Lower leg skin (tissue), 3 donors: Measurements from ENCODE around the gene CCS.

Experiments
- POLR2A ChIP-seq, 2 donors: fragments of 450-650 bp; IDR thresholded peaks; one replicate each; pipeline ENCODE4 v1.6.1; 2016 to 2017; ENCODE audit warnings: antibody characterized with exemption in 2 of 2, mild to moderate bottlenecking in 1 of 2, moderate library complexity in 1 of 2
- TF ChIP-seq, protein P1 (sequence below), 3 donors: fragments of 450-650 bp; IDR thresholded peaks; one replicate each; pipeline ENCODE4 v1.5.1; 2016; ENCODE audit warnings: antibody characterized with exemption in 3 of 3, mild to moderate bottlenecking in 3 of 3, moderate library complexity in 2 of 3

DNA sequence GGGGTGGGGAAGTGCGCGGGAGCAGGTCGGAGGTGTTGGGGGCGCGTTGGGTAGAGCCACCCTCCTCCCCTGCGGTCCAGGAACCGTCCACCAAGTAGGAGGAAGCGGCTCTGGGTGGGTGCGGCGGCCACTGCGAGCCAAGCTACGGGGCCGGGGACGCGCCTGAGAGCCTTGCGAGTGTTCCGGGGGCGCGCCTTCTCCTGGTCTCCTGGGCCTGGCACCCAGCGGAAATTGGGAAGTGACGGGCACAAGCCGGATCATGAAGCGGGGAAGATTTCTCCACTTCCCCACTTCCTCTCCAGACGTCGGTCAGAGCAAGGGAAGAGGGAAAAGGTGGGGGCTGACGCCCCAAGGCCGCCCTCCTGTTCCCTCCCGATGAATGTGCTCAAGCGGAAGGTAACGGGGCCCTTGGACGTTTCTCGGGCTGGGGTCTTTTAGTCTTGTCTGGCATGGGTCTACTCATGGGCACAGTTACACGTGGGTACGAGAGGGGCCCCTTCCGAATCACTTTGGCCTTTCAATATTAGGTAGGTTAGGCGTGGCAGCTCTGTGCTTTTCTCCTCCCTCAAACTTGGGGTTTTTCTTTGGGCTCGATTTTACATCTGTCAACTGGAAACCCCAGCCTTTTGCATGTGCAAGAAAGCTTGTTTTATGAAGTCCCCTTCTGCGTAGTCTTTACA, 24.3 kb downstream of the CCS start:
- TF ChIP-seq, protein P1, sequence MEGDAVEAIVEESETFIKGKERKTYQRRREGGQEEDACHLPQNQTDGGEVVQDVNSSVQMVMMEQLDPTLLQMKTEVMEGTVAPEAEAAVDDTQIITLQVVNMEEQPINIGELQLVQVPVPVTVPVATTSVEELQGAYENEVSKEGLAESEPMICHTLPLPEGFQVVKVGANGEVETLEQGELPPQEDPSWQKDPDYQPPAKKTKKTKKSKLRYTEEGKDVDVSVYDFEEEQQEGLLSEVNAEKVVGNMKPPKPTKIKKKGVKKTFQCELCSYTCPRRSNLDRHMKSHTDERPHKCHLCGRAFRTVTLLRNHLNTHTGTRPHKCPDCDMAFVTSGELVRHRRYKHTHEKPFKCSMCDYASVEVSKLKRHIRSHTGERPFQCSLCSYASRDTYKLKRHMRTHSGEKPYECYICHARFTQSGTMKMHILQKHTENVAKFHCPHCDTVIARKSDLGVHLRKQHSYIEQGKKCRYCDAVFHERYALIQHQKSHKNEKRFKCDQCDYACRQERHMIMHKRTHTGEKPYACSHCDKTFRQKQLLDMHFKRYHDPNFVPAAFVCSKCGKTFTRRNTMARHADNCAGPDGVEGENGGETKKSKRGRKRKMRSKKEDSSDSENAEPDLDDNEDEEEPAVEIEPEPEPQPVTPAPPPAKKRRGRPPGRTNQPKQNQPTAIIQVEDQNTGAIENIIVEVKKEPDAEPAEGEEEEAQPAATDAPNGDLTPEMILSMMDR (IDR thresholded peaks at IDR 0.05): no peak
- no peak for TF ChIP-seq POLR2A (IDR thresholded peaks at IDR 0.05)
